Measurements from ENCODE around the gene SERPINF2.
"Not testable (repeated sequence)": the region's sequence is repeated elsewhere in the genome, so short reads cannot be mapped to it uniquely, and the experiment has no call there.

The SERPINF2 gene

DNA sequence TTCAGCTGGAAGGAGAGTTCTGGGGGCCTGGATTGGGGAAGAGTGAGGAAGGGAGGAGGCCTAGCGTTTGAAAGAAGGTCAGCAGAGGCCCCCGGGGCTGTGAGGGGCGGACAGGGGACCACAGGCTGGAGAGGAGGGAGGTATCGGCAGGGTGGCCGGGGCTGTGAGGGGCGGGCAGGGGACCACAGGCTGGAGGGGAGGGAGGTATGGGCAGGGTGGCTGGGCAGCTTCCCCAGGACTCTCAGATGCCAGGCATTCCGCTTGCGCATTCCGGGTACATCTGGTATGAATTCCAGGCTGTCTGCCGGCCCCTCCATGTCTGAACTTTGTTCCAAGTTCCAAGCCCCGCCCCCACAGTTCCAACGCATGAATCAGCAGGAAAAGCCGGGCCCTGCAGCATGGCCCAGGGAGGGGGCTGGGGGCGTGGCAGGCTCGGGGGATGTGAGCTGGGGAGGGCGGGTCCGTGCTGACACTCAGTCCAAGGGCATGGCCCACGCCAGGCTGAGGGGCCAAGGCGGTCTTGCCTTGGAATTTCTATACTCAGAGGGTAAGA, 28.2 kb upstream of the SERPINF2 start:
- TF ChIP-seq FOXP2 (optimal IDR thresholded peaks at IDR 0.05; ENCODE audit: control extremely low read depth, extremely low read length, insufficient read depth) = no peak
- TF ChIP-seq EZH2 (IDR thresholded peaks at IDR 0.05) = no peak
- TF ChIP-seq POLR2AphosphoS5 (IDR thresholded peaks at IDR 0.05; ENCODE audit: borderline replicate concordance, low read depth, low read length) = no peak
- Histone ChIP-seq H3K9ac (ENCODE audit: insufficient read length) (peak overlapping the region; percentile 82), H3K9me3 (ENCODE audit: low read depth, low read length) (no peaks in the 10 kb centered on the region), H3K27ac (peak overlapping the region; percentile 97), H3K36me3 (ENCODE audit: insufficient read depth, low read length) (no peaks in the 10 kb centered on the region), H3K4me3 (peak overlapping the region; percentile 93)
- DNase-seq (ENCODE audit: low read depth, low spot score) = no peak

DNA sequence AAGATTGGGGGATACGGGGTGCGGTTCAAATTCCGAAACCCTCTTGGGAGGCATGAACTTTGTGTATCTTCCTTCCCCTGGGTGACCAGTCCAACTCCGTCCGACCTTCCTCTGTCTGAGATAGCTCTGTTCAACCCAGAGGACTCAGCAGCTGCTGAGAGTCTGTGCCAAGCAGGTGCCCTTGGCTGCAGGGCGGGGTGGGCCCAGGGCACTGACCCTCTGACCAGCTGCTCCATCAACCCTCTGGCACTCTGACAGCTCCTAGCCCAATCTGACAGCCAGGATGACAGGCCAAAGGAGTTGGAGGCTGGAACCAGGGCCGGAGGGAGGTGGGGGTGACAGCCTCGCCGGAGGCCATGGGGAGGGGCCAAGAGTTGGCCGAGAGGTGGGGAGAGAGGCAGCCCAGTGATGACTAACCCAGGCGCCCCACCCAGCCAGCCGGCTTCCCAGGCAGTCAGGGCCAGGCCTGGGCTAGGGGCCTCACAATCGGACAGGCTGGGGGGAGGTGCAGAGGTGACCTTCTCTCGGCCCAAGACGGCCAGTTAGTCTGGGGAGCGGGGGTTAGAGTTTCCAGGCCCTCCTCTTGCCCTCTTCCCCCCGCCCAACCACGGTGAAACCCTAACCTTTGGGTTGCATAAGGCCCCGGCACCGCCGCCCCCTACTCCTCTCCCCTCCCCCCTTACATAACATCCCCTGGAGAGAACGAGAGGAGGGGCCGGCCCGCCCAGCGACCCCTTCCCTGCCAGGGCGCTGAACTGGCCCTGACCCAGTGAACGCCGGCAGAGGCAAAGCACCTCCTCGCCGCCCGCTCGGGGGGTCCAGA, 27.5 kb upstream of the SERPINF2 start:
- Histone ChIP-seq H3K4me3 (peak overlapping the region; percentile 93), H3K36me3 (ENCODE audit: insufficient read depth, low read length) (no peaks in the 10 kb centered on the region), H3K9me3 (ENCODE audit: low read depth, low read length) (no peaks in the 10 kb centered on the region), H3K27ac (peak overlapping the region; percentile 71), H3K9ac (ENCODE audit: insufficient read length) (peak overlapping the region; percentile 63)
- TF ChIP-seq POLR2AphosphoS5 (IDR thresholded peaks at IDR 0.05; ENCODE audit: borderline replicate concordance, low read depth, low read length) = no peak
- TF ChIP-seq EZH2 (IDR thresholded peaks at IDR 0.05) = no peak
- DNase-seq (ENCODE audit: low read depth, low spot score) = no peak

DNA sequence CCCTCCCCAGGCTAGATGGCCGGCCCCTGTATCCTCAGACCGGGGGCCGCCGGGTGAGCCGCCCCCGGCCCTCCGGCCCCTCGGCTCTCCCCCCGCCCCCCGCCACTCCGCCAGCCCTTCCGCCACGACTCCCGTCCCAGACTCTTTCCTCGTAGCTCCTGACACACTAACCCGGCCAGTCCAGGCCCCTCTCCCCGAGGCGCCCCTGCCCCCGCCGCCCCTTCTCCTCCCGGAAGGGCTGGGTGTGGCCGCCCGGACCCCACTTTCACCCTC, 26.9 kb upstream of the SERPINF2 start:
- Histone ChIP-seq H3K36me3 (ENCODE audit: insufficient read depth, low read length) (no peaks in the 10 kb centered on the region), H3K9me3 (ENCODE audit: low read depth, low read length) (no peaks in the 10 kb centered on the region), H3K9ac (ENCODE audit: insufficient read length) (peak overlapping the region; percentile 63), H3K4me3 (peak overlapping the region; percentile 93), H3K27ac (no peak overlapping the region; the same call in 1 of the 2 replicates)
- DNase-seq (ENCODE audit: low read depth, low spot score) = no peak
- no peak for TF ChIP-seq POLR2AphosphoS5 (IDR thresholded peaks at IDR 0.05; ENCODE audit: borderline replicate concordance, low read depth, low read length)

DNA sequence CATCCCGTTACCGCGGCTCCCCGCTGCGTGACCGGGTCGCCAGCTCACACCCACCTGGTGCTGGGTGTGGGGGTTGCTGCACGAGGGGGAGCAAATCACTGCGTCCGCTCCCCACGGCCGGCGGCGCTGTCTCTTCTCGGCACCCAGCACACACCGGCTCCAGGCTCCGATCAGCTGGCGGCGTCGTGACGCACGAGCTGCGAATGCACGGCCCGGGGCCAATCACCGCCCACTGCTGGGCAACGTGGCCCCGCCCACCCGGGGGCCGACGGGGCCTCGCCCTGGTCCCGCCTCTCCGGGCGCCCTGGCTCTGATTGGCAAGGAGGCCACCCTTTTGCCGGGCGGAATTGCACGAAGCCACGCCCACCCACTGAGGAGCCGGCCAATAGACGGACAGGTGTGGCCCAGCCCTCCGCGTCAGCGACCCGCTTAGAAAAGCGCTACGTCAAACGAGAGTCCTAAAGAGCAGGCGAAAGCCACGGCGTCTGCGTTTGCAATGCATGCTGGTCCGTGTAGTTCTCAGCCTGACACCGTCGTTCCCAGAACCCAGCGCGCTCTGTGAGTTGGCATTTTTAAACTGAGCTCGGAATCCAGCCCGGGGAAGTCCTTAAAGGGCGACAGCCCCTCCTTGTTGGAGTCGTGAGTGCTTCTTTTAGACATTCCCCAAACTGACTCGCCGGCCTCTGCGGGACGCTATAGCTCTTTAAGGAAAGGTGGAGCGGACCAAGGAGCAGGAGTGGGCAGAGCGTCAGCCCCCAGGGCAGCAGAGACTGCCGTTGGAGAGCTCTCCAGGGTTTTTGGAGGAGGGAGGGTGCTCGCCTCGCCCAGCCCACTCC, 26.4 kb upstream of the SERPINF2 start:
- Histone ChIP-seq H3K36me3 (ENCODE audit: insufficient read depth, low read length) (no peaks in the 10 kb centered on the region), H3K27ac (peak overlapping the region; percentile 99), H3K4me3 (peak overlapping the region; percentile 93), H3K9me3 (ENCODE audit: low read depth, low read length) (no peaks in the 10 kb centered on the region), H3K9ac (ENCODE audit: insufficient read length) (peak overlapping the region; percentile 89)
- DNase-seq (ENCODE audit: low read depth, low spot score) = peak; percentile 93
- no peak for TF ChIP-seq EZH2 (IDR thresholded peaks at IDR 0.05)
- TF ChIP-seq FOXP2 (optimal IDR thresholded peaks at IDR 0.05; ENCODE audit: control extremely low read depth, extremely low read length, insufficient read depth) = peak; percentile 63
- TF ChIP-seq POLR2AphosphoS5 (IDR thresholded peaks at IDR 0.05; ENCODE audit: borderline replicate concordance, low read depth, low read length) = peak; percentile 59; the same call in 1 of the 2 replicates

DNA sequence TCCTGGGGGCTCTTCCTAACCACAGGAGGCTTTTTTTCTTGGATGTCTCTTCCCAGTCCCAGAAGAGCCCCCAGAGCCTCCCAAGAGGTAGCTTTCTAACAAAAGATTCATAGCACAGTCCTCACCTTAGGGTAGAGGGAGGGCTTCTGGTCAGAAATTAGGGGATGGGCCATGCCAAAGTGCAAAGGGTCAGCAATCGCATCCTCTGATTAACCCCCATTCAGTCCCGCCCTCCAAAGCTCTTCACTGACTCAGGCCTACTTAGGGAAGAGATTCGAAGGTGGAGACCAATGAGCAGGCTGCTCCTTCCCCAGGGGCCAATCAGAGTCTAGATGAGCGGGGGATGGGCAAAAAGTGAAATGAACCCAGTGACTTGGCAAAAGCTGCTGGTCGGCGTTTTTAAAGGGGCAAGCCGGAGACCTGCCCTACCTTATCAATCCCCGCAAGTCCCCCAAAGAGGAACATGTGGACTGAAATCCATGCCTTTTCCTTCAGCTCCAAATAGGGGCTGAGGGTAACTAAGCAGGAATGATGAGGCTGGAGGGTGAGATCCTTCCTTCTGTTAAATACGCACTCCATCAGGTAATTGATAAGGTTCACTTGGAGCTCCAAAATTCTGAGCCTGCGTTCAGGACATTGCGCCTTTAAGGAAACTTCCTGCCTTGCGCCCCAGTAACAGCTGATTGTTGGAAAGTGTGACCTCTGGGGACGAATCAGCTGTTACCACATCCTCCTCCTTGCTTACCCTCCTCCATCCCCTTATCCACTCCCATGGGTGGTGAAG, 25.6 kb upstream of the SERPINF2 start:
- Histone ChIP-seq H3K9me3 (ENCODE audit: low read depth, low read length) (no peaks in the 10 kb centered on the region), H3K4me3 (peak overlapping the region; percentile 83), H3K9ac (ENCODE audit: insufficient read length) (peak overlapping the region; percentile 89), H3K27ac (peak overlapping the region; percentile 99), H3K36me3 (ENCODE audit: insufficient read depth, low read length) (no peaks in the 10 kb centered on the region)
- DNase-seq (ENCODE audit: low read depth, low spot score) = no peak
- TF ChIP-seq EZH2 (IDR thresholded peaks at IDR 0.05) = no peak
- TF ChIP-seq POLR2AphosphoS5 (IDR thresholded peaks at IDR 0.05; ENCODE audit: borderline replicate concordance, low read depth, low read length) = peak; percentile 42
- no peak for TF ChIP-seq FOXP2 (optimal IDR thresholded peaks at IDR 0.05; ENCODE audit: control extremely low read depth, extremely low read length, insufficient read depth)

DNA sequence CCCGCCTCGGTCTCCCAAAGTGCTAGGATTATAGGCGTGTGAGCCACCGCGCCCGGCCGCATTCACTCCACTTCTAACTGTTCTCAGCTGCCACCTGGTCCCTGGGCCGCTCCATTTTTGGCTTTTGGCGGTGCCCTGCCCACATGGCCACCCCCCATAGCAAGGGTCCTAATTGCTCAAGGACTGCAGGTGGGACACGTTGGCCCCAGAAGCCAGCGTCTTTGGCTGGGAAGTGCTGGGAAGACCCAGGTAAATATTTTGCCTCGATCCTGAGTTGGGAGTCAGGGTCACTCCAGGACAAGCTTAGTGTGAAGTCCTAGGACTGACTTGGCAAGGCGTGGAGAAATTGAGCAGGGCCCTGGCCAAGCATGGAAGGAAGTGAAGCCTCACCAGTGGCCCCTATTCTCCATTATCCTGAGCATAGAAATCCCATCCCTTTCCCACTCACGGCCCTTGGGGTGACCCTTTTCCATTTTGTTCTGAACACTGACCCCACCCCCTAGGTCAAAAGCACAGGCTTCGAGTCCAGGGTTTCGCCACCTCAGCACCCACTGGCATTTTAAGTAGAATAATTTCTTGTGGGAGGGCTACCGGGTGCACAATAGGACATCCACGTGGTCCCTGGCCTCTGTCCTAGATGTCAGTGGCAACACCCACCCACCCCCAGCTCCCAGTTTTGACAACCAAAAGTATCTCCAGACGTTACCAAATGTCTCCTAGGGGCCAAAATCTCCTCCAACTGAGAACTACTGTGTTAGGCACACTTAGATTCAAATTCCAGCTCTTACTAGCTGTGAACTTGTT, 24.1 kb upstream of the SERPINF2 start:
- DNase-seq (ENCODE audit: low read depth, low spot score) = no peak
- Histone ChIP-seq H3K9ac (ENCODE audit: insufficient read length) (no peak overlapping the region), H3K9me3 (ENCODE audit: low read depth, low read length) (no peaks in the 10 kb centered on the region), H3K36me3 (ENCODE audit: insufficient read depth, low read length) (no peaks in the 10 kb centered on the region), H3K4me3 (no peak overlapping the region), H3K27ac (peak overlapping the region; percentile 36; the same call in 1 of the 2 replicates)
- TF ChIP-seq EZH2 (IDR thresholded peaks at IDR 0.05) = no peak
- no peak for TF ChIP-seq FOXP2 (optimal IDR thresholded peaks at IDR 0.05; ENCODE audit: control extremely low read depth, extremely low read length, insufficient read depth)
- no peak for TF ChIP-seq POLR2AphosphoS5 (IDR thresholded peaks at IDR 0.05; ENCODE audit: borderline replicate concordance, low read depth, low read length)

DNA sequence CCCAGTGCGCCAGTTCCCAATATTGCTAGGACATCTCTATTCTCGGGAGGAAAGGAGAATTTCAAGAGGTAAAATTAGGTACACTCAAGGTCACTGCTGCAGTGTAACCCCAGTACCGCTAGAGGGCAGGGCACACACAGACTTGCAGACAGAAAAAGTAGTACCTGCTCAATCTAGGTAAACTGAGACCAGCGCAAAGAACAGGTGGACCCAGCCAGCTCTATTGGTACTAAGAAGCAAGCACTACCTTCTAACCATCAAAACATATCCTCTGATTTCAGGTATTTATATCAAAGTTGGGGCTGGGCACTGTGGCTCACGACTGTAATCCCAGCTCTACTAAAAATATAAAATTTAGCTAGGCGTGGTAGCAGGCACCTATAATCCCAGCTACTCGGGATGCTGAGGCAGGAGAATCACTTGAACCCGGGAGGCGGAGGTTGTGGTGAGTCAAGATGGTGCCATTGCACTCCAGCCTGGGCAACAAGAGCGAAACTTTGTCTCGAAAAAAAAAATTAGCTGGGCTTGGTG, 21.8 kb upstream of the SERPINF2 start:
- no peak for DNase-seq (ENCODE audit: low read depth, low spot score)
- no peaks in the 10 kb centered on the region for H3K36me3 ChIP-seq (ENCODE audit: insufficient read depth, low read length)
- H3K4me3 ChIP-seq = no peak overlapping the region
- H3K27ac ChIP-seq = no peak overlapping the region
- no peaks in the 10 kb centered on the region for H3K9me3 ChIP-seq (ENCODE audit: low read depth, low read length)
- TF ChIP-seq FOXP2 (optimal IDR thresholded peaks at IDR 0.05; ENCODE audit: control extremely low read depth, extremely low read length, insufficient read depth) (no peak), POLR2AphosphoS5 (IDR thresholded peaks at IDR 0.05; ENCODE audit: borderline replicate concordance, low read depth, low read length) (no peak), EZH2 (IDR thresholded peaks at IDR 0.05) (no peak)
- no peak overlapping the region for H3K9ac ChIP-seq (ENCODE audit: insufficient read length)

DNA sequence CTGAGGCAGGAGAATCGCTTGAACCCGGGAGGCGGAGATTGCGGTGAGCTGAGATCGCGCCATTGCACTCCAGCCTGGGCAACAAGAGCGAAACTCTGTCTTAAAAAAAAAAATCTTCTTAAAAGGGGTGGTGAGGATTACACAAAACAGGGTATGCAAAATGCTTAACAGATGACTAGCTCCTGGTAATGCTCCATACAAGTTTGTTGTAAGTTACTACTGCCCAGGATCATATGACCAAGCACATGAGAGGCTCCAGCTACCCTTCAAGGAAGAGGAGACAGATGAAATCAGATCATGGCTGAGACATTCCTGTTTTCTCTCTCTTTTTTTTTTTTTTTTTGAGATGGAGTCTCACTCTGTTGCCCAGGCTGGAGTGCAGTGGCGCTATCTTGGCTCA, 20.6 kb upstream of the SERPINF2 start:
- not testable (repeated sequence) for H3K27ac ChIP-seq; H3K9ac ChIP-seq (ENCODE audit: insufficient read length)

More for the DNA sequence above, 20.6 kb upstream of the SERPINF2 start:
- H3K4me3 ChIP-seq; H3K36me3 ChIP-seq (ENCODE audit: insufficient read depth, low read length); DNase-seq (ENCODE audit: low read depth, low spot score); H3K9me3 ChIP-seq (ENCODE audit: low read depth, low read length): not testable (repeated sequence)
